CD8-positive, alpha-beta memory T cell (primary cell): ENCODE data around the gene SORBS2. TPM values are rescaled to one million over a fixed set of nuclear protein-coding genes. Genes with fewer than 3 reads are reported as not detected.

Experiments used
- CTCF ChIA-PET: fragments of 350-600 bp; sonication (Branson Sonifier 250); formaldehyde crosslinking; loops from one replicate; lab custom pipeline; 2021; ENCODE audit warnings: antibody characterized with exemption; lab: Charles Lee
- POLR2A ChIA-PET: fragments of 350-600 bp; sonication (Branson Sonifier 250); formaldehyde crosslinking; loops from one replicate; lab custom pipeline; 2021; ENCODE audit warnings: antibody characterized with exemption; lab: Charles Lee
- DNase-seq, 5 donors: peaks; one replicate each; pipeline versions ENCODE4 v3.0.0 to v3.0.0-alpha.2; 2020 to 2022; ENCODE audit warnings: mixed read lengths in 1 of 5
- H3K27ac ChIP-seq: one replicate; pipeline ENCODE4 v1.7.0; 2013; ENCODE audit warnings: low read depth, mild to moderate bottlenecking, low read length, moderate library complexity
- H3K27me3 ChIP-seq: 2 replicates; pipeline ENCODE4 v1.7.0; 2013; ENCODE audit warnings: low read length, mild to moderate bottlenecking; ENCODE audit not compliant: insufficient read depth, poor library complexity, severe bottlenecking
- H3K36me3 ChIP-seq: 2 replicates; pipeline ENCODE4 v1.7.0; 2013; ENCODE audit warnings: mild to moderate bottlenecking, low read length, moderate library complexity; ENCODE audit not compliant: insufficient read depth
- H3K4me1 ChIP-seq: 2 replicates; pipeline ENCODE4 v1.7.0; 2013; ENCODE audit warnings: mild to moderate bottlenecking, low read length, moderate library complexity; ENCODE audit not compliant: insufficient read depth
- H3K4me3 ChIP-seq: 2 replicates; pipeline ENCODE4 v1.7.0; 2013; ENCODE audit warnings: mild to moderate bottlenecking, low read length
- H3K9me3 ChIP-seq: 2 replicates; pipeline ENCODE4 v1.7.0; 2013; ENCODE audit warnings: mild to moderate bottlenecking, low read length
- H3K27ac Mint-ChIP-seq, 8 donors: one replicate each; pipeline ENCODE4 v1.8.0; 2020 to 2021; ENCODE audit warnings: mixed read lengths in 8 of 8, mild to moderate bottlenecking in 6 of 8, inconsistent platforms in 3 of 8, moderate library complexity in 3 of 8
- H3K27me3 Mint-ChIP-seq, 2 donors: one replicate each; pipeline ENCODE4 v1.8.0; 2020 to 2021; ENCODE audit warnings: mixed read lengths in 2 of 2, mild to moderate bottlenecking in 1 of 2, moderate library complexity in 1 of 2
- H3K36me3 Mint-ChIP-seq, 3 donors: one replicate each; pipeline ENCODE4 v1.8.0; 2020 to 2021; ENCODE audit warnings: mixed read lengths in 3 of 3, inconsistent platforms in 1 of 3, mild to moderate bottlenecking in 1 of 3
- H3K4me1 Mint-ChIP-seq, 3 donors: one replicate each; pipeline ENCODE4 v1.8.0; 2020 to 2021; ENCODE audit warnings: mixed read lengths in 3 of 3, inconsistent platforms in 1 of 3, mild to moderate bottlenecking in 1 of 3
- H3K4me3 Mint-ChIP-seq, 7 donors: one replicate each; pipeline ENCODE4 v1.8.0; 2020 to 2021; ENCODE audit warnings: mixed read lengths in 7 of 7, mild to moderate bottlenecking in 6 of 7, moderate library complexity in 4 of 7, inconsistent platforms in 2 of 7
- H3K9me3 Mint-ChIP-seq, 5 donors: one replicate each; pipeline ENCODE4 v1.8.0; 2020 to 2022; ENCODE audit warnings: mixed read lengths in 5 of 5, mild to moderate bottlenecking in 3 of 5, moderate library complexity in 2 of 5, inconsistent platforms in 1 of 5
- polyA plus RNA-seq: library from polyadenylated mRNA; unstranded; fragments of 300-500 nt; fragmentation: Illumina TruSeq; gene quantifications from one replicate; pipeline ENCODE4 v1.2.3, GENCODE V29; 2021
- total RNA-seq, 2 experiments: library from RNA; stranded (reverse); gene quantifications; one replicate each; pipeline ENCODE4 v1.2.3, GENCODE V29; 2021

SORBS2 gene
- total and polyA plus RNA-seq, 3 experiments from 2014 or later, result not detected

GRCh38 chr4:185838104-185838452 lies 26.1 kb upstream of the SORBS2 start:
- Mint-ChIP-seq H3K27me3 (no peaks in the 10 kb centered on the region), H3K4me3 (no peak overlapping the region), H3K4me1 (no peaks in the 10 kb centered on the region), H3K9me3 (peaks cover 0 to 2% (median 0%) of the 10 kb centered on the region in 5 donors), H3K27ac (no peak overlapping the region), H3K36me3 (no peaks in the 10 kb centered on the region)
- no peak for DNase-seq
- Histone ChIP-seq H3K27me3 (no peaks in the 10 kb centered on the region), H3K9me3 (no peaks in the 10 kb centered on the region), H3K36me3 (no peaks in the 10 kb centered on the region), H3K4me1 (no peaks in the 10 kb centered on the region), H3K27ac (no peak overlapping the region), H3K4me3 (no peak overlapping the region)
- ChIA-PET CTCF (no interaction called here), POLR2A (no interaction called here)

GRCh38 chr4:185837415-185838103 lies 25.6 kb upstream of the SORBS2 start:
- H3K9me3 Mint-ChIP-seq, result peaks cover 0 to 2% (median 0%) of the 10 kb centered on the region in 5 donors
- H3K36me3 Mint-ChIP-seq, result no peaks in the 10 kb centered on the region
- no peak for DNase-seq
- CTCF ChIA-PET, result no interaction called here
- peaks cover 0 to 5% of the 10 kb centered on the region in 2 donors for H3K27me3 Mint-ChIP-seq
- no peaks in the 10 kb centered on the region for H3K4me1 Mint-ChIP-seq
- POLR2A ChIA-PET, result no interaction called here
- no peaks in the 10 kb centered on the region for H3K36me3 ChIP-seq
- H3K27ac Mint-ChIP-seq, result no peak overlapping the region
- H3K4me1 ChIP-seq, result no peaks in the 10 kb centered on the region
- H3K4me3 Mint-ChIP-seq, result no peak overlapping the region
- no peaks in the 10 kb centered on the region for H3K27me3 ChIP-seq
- H3K4me3 ChIP-seq, result no peak overlapping the region
- H3K27ac ChIP-seq, result no peak overlapping the region
- H3K9me3 ChIP-seq, result no peaks in the 10 kb centered on the region

GRCh38 chr4:185836241-185837084 lies 24.5 kb upstream of the SORBS2 start:
- Histone ChIP-seq H3K36me3 (no peaks in the 10 kb centered on the region), H3K9me3 (no peaks in the 10 kb centered on the region), H3K4me3 (no peak overlapping the region), H3K27ac (no peak overlapping the region), H3K27me3 (no peaks in the 10 kb centered on the region), H3K4me1 (no peaks in the 10 kb centered on the region)
- peaks cover 0 to 5% of the 10 kb centered on the region in 2 donors for H3K27me3 Mint-ChIP-seq
- H3K36me3 Mint-ChIP-seq, result no peaks in the 10 kb centered on the region
- no peak overlapping the region for H3K4me3 Mint-ChIP-seq
- peaks cover 0 to under 1% (median 0%) of the 10 kb centered on the region in 5 donors for H3K9me3 Mint-ChIP-seq
- ChIA-PET CTCF (no interaction called here), POLR2A (no interaction called here)
- H3K27ac Mint-ChIP-seq, result no peak overlapping the region
- no peaks in the 10 kb centered on the region for H3K4me1 Mint-ChIP-seq
- DNase-seq, result no peak

GRCh38 chr4:185835814-185836213 lies 23.8 kb upstream of the SORBS2 start:
- CTCF ChIA-PET, result no interaction called here
- no peaks in the 10 kb centered on the region for H3K4me1 ChIP-seq
- Mint-ChIP-seq H3K9me3 (no peaks in the 10 kb centered on the region), H3K27me3 (peaks cover 0 to 5% of the 10 kb centered on the region in 2 donors), H3K27ac (no peak overlapping the region), H3K4me3 (no peak overlapping the region), H3K4me1 (no peaks in the 10 kb centered on the region), H3K36me3 (no peaks in the 10 kb centered on the region)
- H3K27me3 ChIP-seq, result no peaks in the 10 kb centered on the region
- no peaks in the 10 kb centered on the region for H3K9me3 ChIP-seq
- POLR2A ChIA-PET, result no interaction called here
- H3K27ac ChIP-seq, result no peak overlapping the region
- no peak overlapping the region for H3K4me3 ChIP-seq
- H3K36me3 ChIP-seq, result no peaks in the 10 kb centered on the region
- no peak for DNase-seq

GRCh38 chr4:185835336-185835735 lies 23.3 kb upstream of the SORBS2 start:
- Histone ChIP-seq H3K4me1 (no peaks in the 10 kb centered on the region), H3K4me3 (no peak overlapping the region), H3K27me3 (no peaks in the 10 kb centered on the region), H3K9me3 (no peaks in the 10 kb centered on the region), H3K36me3 (no peaks in the 10 kb centered on the region), H3K27ac (no peak overlapping the region)
- ChIA-PET POLR2A (no interaction called here), CTCF (no interaction called here)
- Mint-ChIP-seq H3K9me3 (no peaks in the 10 kb centered on the region), H3K4me1 (no peaks in the 10 kb centered on the region), H3K27me3 (peaks cover 0 to 5% of the 10 kb centered on the region in 2 donors), H3K36me3 (no peaks in the 10 kb centered on the region), H3K27ac (no peak overlapping the region), H3K4me3 (no peak overlapping the region)
- DNase-seq, result no peak

- H3K27me3 Mint-ChIP-seq, result peaks cover 0 to 5% of the 10 kb centered on the region in 2 donors
- no peak overlapping the region for H3K4me3 ChIP-seq
- ChIA-PET CTCF (no interaction called here), POLR2A (no interaction called here)
- no peaks in the 10 kb centered on the region for H3K9me3 ChIP-seq
- DNase-seq, result no peak
- no peak overlapping the region for H3K27ac ChIP-seq
- H3K4me1 ChIP-seq, result no peaks in the 10 kb centered on the region
- H3K4me1 Mint-ChIP-seq, result no peaks in the 10 kb centered on the region
- H3K36me3 ChIP-seq, result no peaks in the 10 kb centered on the region
- H3K27me3 ChIP-seq, result no peaks in the 10 kb centered on the region
- H3K4me3 Mint-ChIP-seq, result no peak overlapping the region
- no peaks in the 10 kb centered on the region for H3K9me3 Mint-ChIP-seq
- H3K27ac Mint-ChIP-seq, result no peak overlapping the region
- H3K36me3 Mint-ChIP-seq, result no peaks in the 10 kb centered on the region
Measured at GRCh38 chr4:185834778-185835177, 22.8 kb upstream of the SORBS2 start.

GRCh38 chr4:185834088-185834487 lies 22.1 kb upstream of the SORBS2 start:
- H3K9me3 Mint-ChIP-seq, result no peaks in the 10 kb centered on the region
- POLR2A ChIA-PET, result no interaction called here
- CTCF ChIA-PET, result no interaction called here

GRCh38 chr4:185833055-185833598 lies 21.1 kb upstream of the SORBS2 start:
- H3K27ac ChIP-seq, result no peak overlapping the region
- no peaks in the 10 kb centered on the region for H3K27me3 ChIP-seq
- DNase-seq, result no peak
- POLR2A ChIA-PET, result no interaction called here
- H3K36me3 ChIP-seq, result no peaks in the 10 kb centered on the region
- H3K4me3 ChIP-seq, result no peak overlapping the region
- peaks cover 0 to 6% (median 0%) of the 10 kb centered on the region in 5 donors for H3K9me3 Mint-ChIP-seq
- H3K36me3 Mint-ChIP-seq, result no peaks in the 10 kb centered on the region
- peaks cover 0 to 5% of the 10 kb centered on the region in 2 donors for H3K27me3 Mint-ChIP-seq
- no peak overlapping the region for H3K27ac Mint-ChIP-seq
- no peaks in the 10 kb centered on the region for H3K9me3 ChIP-seq
- no peak overlapping the region for H3K4me3 Mint-ChIP-seq
- CTCF ChIA-PET, result no interaction called here
- H3K4me1 Mint-ChIP-seq, result no peaks in the 10 kb centered on the region
- H3K4me1 ChIP-seq, result no peaks in the 10 kb centered on the region

More at GRCh38 chr4:185834088-185834487, 22.1 kb upstream of the SORBS2 start:
- Mint-ChIP-seq H3K4me1 (no peaks in the 10 kb centered on the region), H3K27me3 (peaks cover 0 to 5% of the 10 kb centered on the region in 2 donors), H3K4me3 (no peak overlapping the region), H3K27ac (no peak overlapping the region), H3K36me3 (no peaks in the 10 kb centered on the region)
- Histone ChIP-seq H3K9me3 (no peaks in the 10 kb centered on the region), H3K4me1 (no peaks in the 10 kb centered on the region), H3K4me3 (no peak overlapping the region), H3K27me3 (no peaks in the 10 kb centered on the region), H3K27ac (no peak overlapping the region), H3K36me3 (no peaks in the 10 kb centered on the region)
- no peak for DNase-seq
